GM23338 (cell line): ENCODE data around the gene EGF. TPM values are rescaled to one million over a fixed set of nuclear protein-coding genes. Genes with fewer than 3 reads are reported as not detected.
A peak's percentile ranks its signal among the peaks of the same experiment; 100 is the strongest.

Source experiments
- ATAC-seq: fragments of 200-7000 bp; cut with Tn5 transposase; 3 replicates; pipeline ENCODE4 v1.9.1; 2020
- DNase-seq: peaks from one replicate; pipeline ENCODE4 v3.0.0-alpha.2; 2015; ENCODE audit warnings: low spot score
- H2AFZ ChIP-seq: fragments of 200-600 bp; sonication (generic); 2 replicates; pipeline ENCODE4 v1.8.0; 2016; ENCODE audit warnings: antibody characterized with exemption, mild to moderate bottlenecking, moderate library complexity
- H3F3A ChIP-seq: fragments of 200-600 bp; sonication (generic); replicated peaks from 2 replicates; pipeline ENCODE4 v1.8.0; 2017; ENCODE audit warnings: antibody characterized with exemption, mixed run types, low read depth
- H3K27ac ChIP-seq: fragments of 200-600 bp; sonication (generic); 2 replicates; pipeline ENCODE4 v1.6.1; 2016; ENCODE audit warnings: low read depth
- H3K27me3 ChIP-seq: fragments of 200-600 bp; sonication (generic); 2 replicates; pipeline ENCODE4 v1.8.0; 2016; ENCODE audit warnings: mild to moderate bottlenecking, mixed run types, moderate library complexity; ENCODE audit not compliant: insufficient read depth
- H3K36me3 ChIP-seq: fragments of 200-600 bp; sonication (generic); 2 replicates; pipeline ENCODE4 v1.8.0; 2016; ENCODE audit warnings: mild to moderate bottlenecking; ENCODE audit not compliant: insufficient read depth
- H3K4me1 ChIP-seq: fragments of 200-600 bp; sonication (generic); 2 replicates; pipeline ENCODE4 v1.8.0; 2016; ENCODE audit warnings: mild to moderate bottlenecking, moderate library complexity; ENCODE audit not compliant: insufficient read depth
- H3K4me2 ChIP-seq: fragments of 200-600 bp; sonication (generic); 2 replicates; pipeline ENCODE4 v1.7.1; 2017; ENCODE audit warnings: mixed run types
- H3K4me3 ChIP-seq: fragments of 200-600 bp; sonication (generic); 2 replicates; pipeline ENCODE4 v1.6.1; 2016; ENCODE audit warnings: mixed run types
- H3K79me2 ChIP-seq: fragments of 200-600 bp; sonication (generic); replicated peaks from 2 replicates; pipeline ENCODE4 v1.8.0; 2017; ENCODE audit warnings: mild to moderate bottlenecking; ENCODE audit not compliant: insufficient read depth
- H3K9me2 ChIP-seq: fragments of 200-600 bp; sonication (generic); 2 replicates; pipeline ENCODE4 v1.8.0; 2017; ENCODE audit not compliant: insufficient read depth
- H4K20me1 ChIP-seq: fragments of 200-600 bp; sonication (generic); replicated peaks from 2 replicates; pipeline ENCODE4 v1.8.0; 2017; ENCODE audit warnings: mild to moderate bottlenecking; ENCODE audit not compliant: insufficient read depth
- H3K27ac Mint-ChIP-seq: 2 replicates; pipeline ENCODE4 v1.8.0; 2020; ENCODE audit warnings: inconsistent platforms, mild to moderate bottlenecking, moderate library complexity, mixed read lengths
- H3K27me3 Mint-ChIP-seq: 3 replicates; pipeline ENCODE4 v1.8.0; 2022; ENCODE audit warnings: low read depth, mild to moderate bottlenecking, moderate library complexity, mixed read lengths, inconsistent platforms; ENCODE audit not compliant: insufficient read depth, poor library complexity
- H3K36me3 Mint-ChIP-seq: 3 replicates; pipeline ENCODE4 v1.8.0; 2021; ENCODE audit warnings: low read depth, mild to moderate bottlenecking, inconsistent platforms, moderate library complexity, mixed read lengths
- H3K4me1 Mint-ChIP-seq: 3 replicates; pipeline ENCODE4 v1.8.0; 2020; ENCODE audit warnings: mild to moderate bottlenecking, inconsistent platforms, mixed read lengths
- H3K4me3 Mint-ChIP-seq: 3 replicates; pipeline ENCODE4 v1.8.0; 2021; ENCODE audit warnings: moderate library complexity, mild to moderate bottlenecking, inconsistent platforms, mixed read lengths
- H3K9me3 Mint-ChIP-seq: 3 replicates; pipeline ENCODE4 v1.8.0; 2020; ENCODE audit warnings: moderate library complexity, mild to moderate bottlenecking, inconsistent platforms, mixed read lengths
- CREB1 ChIP-seq: fragments of 250-450 bp; sonication (Bioruptor Pico); IDR thresholded peaks from 2 replicates; pipeline ENCODE4 v1.5.0; 2020; ENCODE audit warnings: low read depth, mild to moderate bottlenecking, moderate library complexity
- EZH2 ChIP-seq: fragments of 200-600 bp; sonication (generic); IDR thresholded peaks from one replicate; pipeline ENCODE4 v1.8.0; 2017; ENCODE audit warnings: antibody characterized with exemption, mild to moderate bottlenecking, low read depth; ENCODE audit not compliant: unreplicated experiment
- EZH2phosphoT487 ChIP-seq: fragments of 200-600 bp; sonication (generic); IDR thresholded peaks from one replicate; pipeline ENCODE4 v1.8.1; 2018; ENCODE audit warnings: antibody characterized with exemption; ENCODE audit not compliant: unreplicated experiment
- JUNB ChIP-seq: IDR thresholded peaks from one replicate; pipeline ENCODE4 v1.6.1; 2016; ENCODE audit warnings: antibody characterized with exemption; ENCODE audit not compliant: unreplicated experiment
- NANOG ChIP-seq: IDR thresholded peaks from 2 replicates; pipeline ENCODE4 v1.6.1; 2016; ENCODE audit warnings: antibody characterized with exemption, borderline replicate concordance
- POLR2AphosphoS5 ChIP-seq: IDR thresholded peaks from 2 replicates; pipeline ENCODE4 v1.6.1; 2016; ENCODE audit warnings: antibody characterized with exemption, low read depth
- STAT1 ChIP-seq: IDR thresholded peaks from one replicate; pipeline ENCODE4 v1.6.1; 2016; ENCODE audit warnings: antibody characterized with exemption; ENCODE audit not compliant: unreplicated experiment
- ZNF114 ChIP-seq: fragments of 250-450 bp; sonication (Bioruptor Pico); IDR thresholded peaks from 2 replicates; pipeline ENCODE4 v1.5.0; 2020; ENCODE audit warnings: mild to moderate bottlenecking, moderate library complexity
- ZNF331 ChIP-seq: fragments of 250-450 bp; sonication (Bioruptor Pico); IDR thresholded peaks from 2 replicates; pipeline ENCODE4 v1.5.0; 2020; ENCODE audit warnings: low read depth, mild to moderate bottlenecking, moderate library complexity
- polyA plus RNA-seq: library from polyadenylated mRNA; unstranded; fragments of >200 nt; fragmentation: Nextera tagmentation; extraction: Ambion mirVana; gene quantifications from 2 replicates; pipeline ENCODE4 v1.2.1, GENCODE V29; 2016
- total RNA-seq: library from RNA; depleted of rRNA; stranded (reverse); fragments of >200 nt; shearing (Covaris generic); gene quantifications from 2 replicates; pipeline ENCODE4 v1.2.3, GENCODE V29; 2014
- TF ChIP-seq, protein P1 (sequence below), 2 experiments: fragments of 200-600 bp in 1 of 2; sonication (generic) in 1 of 2; conservative IDR thresholded peaks; 2 replicates each; pipeline versions ENCODE4 v1.5.1 to v1.6.1; 2016 to 2017; ENCODE audit warnings: antibody characterized with exemption in 2 of 2, low read depth in 2 of 2, mild to moderate bottlenecking in 2 of 2, moderate library complexity in 1 of 2
- TF ChIP-seq, protein P2 (sequence below): fragments of 250-450 bp; sonication (Bioruptor Pico); IDR thresholded peaks from 2 replicates; pipeline ENCODE4 v1.5.0; 2020; ENCODE audit warnings: mild to moderate bottlenecking, moderate library complexity
- TF ChIP-seq, protein P3 (sequence below): IDR thresholded peaks from 2 replicates; pipeline ENCODE4 v1.6.1; 2016; ENCODE audit warnings: antibody characterized with exemption
- TF ChIP-seq, protein P4 (sequence below): IDR thresholded peaks from one replicate; pipeline ENCODE4 v1.6.1; 2018; ENCODE audit warnings: antibody characterized with exemption; ENCODE audit not compliant: unreplicated experiment

Gene EGF
- total and polyA plus RNA-seq, 2 experiments from 2014 or later, result 1.4 to 3.0 TPM

DNA sequence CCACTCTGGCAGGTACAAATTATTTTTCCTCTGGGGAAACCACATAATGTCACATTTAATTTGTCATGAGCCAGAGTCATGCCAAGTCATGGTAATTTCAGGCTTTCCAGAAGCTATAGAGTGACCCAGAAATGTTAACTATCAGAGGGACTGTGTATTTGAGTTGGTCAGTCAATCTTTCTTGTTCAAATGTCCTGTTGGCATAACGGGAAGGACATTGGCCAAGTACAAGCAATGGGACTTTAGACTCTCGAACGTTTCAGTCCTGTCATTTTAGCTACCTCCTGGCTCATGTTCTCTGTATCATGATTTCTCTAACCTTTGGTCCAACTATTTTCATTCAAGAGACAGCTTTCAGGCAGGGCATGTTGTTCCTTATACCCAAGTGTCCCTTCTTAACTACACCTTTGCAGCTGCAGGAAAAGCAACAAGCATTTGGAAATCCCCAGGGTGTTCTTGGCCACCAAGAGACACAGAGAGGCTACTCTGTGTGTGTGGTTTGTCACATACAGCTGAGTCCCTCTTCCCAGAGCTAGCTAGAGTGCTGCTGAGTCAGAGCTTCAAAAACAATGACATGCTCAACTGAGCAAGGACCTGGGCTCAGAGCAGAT lies 142.6 kb downstream of the EGF start:
- peaks cover 5% of the 10 kb centered on the region; the same call in 1 of the 2 replicates for H4K20me1 ChIP-seq
- peaks cover 21% of the 10 kb centered on the region for H3K36me3 Mint-ChIP-seq
- no peaks in the 10 kb centered on the region for H3K9me2 ChIP-seq
- H3K4me1 Mint-ChIP-seq, result peaks cover 5% of the 10 kb centered on the region; the same call in 2 of the 3 replicates
- H3K9me3 Mint-ChIP-seq, result no peaks in the 10 kb centered on the region
- DNase-seq, result no peak
- H2AFZ ChIP-seq, result no peak overlapping the region
- no peaks in the 10 kb centered on the region for H3F3A ChIP-seq
- no peak overlapping the region; the same call in 1 of the 2 replicates for H3K27ac ChIP-seq
- no peak overlapping the region for H3K4me2 ChIP-seq
- no peaks in the 10 kb centered on the region for H3K27me3 ChIP-seq
- H3K4me3 Mint-ChIP-seq, result no peak overlapping the region
- H3K36me3 ChIP-seq, result peaks cover 22% of the 10 kb centered on the region
- H3K27me3 Mint-ChIP-seq, result no peaks in the 10 kb centered on the region
- H3K4me1 ChIP-seq, result no peaks in the 10 kb centered on the region
- H3K4me3 ChIP-seq, result no peak overlapping the region
- no peaks in the 10 kb centered on the region; the same call in 1 of the 2 replicates for H3K79me2 ChIP-seq
- ATAC-seq, result peak; percentile 45; the same call in 2 of the 3 replicates
- peak overlapping the region; percentile 86 for H3K27ac Mint-ChIP-seq
- TF ChIP-seq, protein P1, sequence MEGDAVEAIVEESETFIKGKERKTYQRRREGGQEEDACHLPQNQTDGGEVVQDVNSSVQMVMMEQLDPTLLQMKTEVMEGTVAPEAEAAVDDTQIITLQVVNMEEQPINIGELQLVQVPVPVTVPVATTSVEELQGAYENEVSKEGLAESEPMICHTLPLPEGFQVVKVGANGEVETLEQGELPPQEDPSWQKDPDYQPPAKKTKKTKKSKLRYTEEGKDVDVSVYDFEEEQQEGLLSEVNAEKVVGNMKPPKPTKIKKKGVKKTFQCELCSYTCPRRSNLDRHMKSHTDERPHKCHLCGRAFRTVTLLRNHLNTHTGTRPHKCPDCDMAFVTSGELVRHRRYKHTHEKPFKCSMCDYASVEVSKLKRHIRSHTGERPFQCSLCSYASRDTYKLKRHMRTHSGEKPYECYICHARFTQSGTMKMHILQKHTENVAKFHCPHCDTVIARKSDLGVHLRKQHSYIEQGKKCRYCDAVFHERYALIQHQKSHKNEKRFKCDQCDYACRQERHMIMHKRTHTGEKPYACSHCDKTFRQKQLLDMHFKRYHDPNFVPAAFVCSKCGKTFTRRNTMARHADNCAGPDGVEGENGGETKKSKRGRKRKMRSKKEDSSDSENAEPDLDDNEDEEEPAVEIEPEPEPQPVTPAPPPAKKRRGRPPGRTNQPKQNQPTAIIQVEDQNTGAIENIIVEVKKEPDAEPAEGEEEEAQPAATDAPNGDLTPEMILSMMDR (conservative IDR thresholded peaks at IDR 0.05; ENCODE audit: low read depth in 2 of 2), result no peak
- no peak for TF ChIP-seq NANOG
- TF ChIP-seq, protein P2, sequence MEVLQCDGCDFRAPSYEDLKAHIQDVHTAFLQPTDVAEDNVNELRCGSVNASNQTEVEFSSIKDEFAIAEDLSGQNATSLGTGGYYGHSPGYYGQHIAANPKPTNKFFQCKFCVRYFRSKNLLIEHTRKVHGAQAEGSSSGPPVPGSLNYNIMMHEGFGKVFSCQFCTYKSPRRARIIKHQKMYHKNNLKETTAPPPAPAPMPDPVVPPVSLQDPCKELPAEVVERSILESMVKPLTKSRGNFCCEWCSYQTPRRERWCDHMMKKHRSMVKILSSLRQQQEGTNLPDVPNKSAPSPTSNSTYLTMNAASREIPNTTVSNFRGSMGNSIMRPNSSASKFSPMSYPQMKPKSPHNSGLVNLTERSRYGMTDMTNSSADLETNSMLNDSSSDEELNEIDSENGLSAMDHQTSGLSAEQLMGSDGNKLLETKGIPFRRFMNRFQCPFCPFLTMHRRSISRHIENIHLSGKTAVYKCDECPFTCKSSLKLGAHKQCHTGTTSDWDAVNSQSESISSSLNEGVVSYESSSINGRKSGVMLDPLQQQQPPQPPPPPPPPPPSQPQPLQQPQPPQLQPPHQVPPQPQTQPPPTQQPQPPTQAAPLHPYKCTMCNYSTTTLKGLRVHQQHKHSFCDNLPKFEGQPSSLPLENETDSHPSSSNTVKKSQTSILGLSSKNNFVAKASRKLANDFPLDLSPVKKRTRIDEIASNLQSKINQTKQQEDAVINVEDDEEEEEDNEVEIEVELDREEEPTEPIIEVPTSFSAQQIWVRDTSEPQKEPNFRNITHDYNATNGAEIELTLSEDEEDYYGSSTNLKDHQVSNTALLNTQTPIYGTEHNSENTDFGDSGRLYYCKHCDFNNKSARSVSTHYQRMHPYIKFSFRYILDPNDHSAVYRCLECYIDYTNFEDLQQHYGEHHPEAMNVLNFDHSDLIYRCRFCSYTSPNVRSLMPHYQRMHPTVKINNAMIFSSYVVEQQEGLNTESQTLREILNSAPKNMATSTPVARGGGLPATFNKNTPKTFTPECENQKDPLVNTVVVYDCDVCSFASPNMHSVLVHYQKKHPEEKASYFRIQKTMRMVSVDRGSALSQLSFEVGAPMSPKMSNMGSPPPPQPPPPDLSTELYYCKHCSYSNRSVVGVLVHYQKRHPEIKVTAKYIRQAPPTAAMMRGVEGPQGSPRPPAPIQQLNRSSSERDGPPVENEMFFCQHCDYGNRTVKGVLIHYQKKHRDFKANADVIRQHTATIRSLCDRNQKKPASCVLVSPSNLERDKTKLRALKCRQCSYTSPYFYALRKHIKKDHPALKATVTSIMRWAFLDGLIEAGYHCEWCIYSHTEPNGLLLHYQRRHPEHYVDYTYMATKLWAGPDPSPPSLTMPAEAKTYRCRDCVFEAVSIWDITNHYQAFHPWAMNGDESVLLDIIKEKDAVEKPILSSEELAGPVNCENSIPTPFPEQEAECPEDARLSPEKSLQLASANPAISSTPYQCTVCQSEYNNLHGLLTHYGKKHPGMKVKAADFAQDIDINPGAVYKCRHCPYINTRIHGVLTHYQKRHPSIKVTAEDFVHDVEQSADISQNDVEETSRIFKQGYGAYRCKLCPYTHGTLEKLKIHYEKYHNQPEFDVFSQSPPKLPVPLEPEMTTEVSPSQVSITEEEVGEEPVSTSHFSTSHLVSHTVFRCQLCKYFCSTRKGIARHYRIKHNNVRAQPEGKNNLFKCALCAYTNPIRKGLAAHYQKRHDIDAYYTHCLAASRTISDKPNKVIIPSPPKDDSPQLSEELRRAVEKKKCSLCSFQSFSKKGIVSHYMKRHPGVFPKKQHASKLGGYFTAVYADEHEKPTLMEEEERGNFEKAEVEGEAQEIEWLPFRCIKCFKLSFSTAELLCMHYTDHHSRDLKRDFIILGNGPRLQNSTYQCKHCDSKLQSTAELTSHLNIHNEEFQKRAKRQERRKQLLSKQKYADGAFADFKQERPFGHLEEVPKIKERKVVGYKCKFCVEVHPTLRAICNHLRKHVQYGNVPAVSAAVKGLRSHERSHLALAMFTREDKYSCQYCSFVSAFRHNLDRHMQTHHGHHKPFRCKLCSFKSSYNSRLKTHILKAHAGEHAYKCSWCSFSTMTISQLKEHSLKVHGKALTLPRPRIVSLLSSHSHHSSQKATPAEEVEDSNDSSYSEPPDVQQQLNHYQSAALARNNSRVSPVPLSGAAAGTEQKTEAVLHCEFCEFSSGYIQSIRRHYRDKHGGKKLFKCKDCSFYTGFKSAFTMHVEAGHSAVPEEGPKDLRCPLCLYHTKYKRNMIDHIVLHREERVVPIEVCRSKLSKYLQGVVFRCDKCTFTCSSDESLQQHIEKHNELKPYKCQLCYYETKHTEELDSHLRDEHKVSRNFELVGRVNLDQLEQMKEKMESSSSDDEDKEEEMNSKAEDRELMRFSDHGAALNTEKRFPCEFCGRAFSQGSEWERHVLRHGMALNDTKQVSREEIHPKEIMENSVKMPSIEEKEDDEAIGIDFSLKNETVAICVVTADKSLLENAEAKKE, result no peak
- no peak for TF ChIP-seq EZH2
- TF ChIP-seq STAT1, result no peak
- TF ChIP-seq ZNF331, result no peak
- TF ChIP-seq, protein P3, sequence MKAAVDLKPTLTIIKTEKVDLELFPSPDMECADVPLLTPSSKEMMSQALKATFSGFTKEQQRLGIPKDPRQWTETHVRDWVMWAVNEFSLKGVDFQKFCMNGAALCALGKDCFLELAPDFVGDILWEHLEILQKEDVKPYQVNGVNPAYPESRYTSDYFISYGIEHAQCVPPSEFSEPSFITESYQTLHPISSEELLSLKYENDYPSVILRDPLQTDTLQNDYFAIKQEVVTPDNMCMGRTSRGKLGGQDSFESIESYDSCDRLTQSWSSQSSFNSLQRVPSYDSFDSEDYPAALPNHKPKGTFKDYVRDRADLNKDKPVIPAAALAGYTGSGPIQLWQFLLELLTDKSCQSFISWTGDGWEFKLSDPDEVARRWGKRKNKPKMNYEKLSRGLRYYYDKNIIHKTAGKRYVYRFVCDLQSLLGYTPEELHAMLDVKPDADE, result no peak
- no peak for TF ChIP-seq ZNF114 (CRISPR knock-in tag)
- TF ChIP-seq POLR2AphosphoS5, result no peak
- TF ChIP-seq, protein P4, sequence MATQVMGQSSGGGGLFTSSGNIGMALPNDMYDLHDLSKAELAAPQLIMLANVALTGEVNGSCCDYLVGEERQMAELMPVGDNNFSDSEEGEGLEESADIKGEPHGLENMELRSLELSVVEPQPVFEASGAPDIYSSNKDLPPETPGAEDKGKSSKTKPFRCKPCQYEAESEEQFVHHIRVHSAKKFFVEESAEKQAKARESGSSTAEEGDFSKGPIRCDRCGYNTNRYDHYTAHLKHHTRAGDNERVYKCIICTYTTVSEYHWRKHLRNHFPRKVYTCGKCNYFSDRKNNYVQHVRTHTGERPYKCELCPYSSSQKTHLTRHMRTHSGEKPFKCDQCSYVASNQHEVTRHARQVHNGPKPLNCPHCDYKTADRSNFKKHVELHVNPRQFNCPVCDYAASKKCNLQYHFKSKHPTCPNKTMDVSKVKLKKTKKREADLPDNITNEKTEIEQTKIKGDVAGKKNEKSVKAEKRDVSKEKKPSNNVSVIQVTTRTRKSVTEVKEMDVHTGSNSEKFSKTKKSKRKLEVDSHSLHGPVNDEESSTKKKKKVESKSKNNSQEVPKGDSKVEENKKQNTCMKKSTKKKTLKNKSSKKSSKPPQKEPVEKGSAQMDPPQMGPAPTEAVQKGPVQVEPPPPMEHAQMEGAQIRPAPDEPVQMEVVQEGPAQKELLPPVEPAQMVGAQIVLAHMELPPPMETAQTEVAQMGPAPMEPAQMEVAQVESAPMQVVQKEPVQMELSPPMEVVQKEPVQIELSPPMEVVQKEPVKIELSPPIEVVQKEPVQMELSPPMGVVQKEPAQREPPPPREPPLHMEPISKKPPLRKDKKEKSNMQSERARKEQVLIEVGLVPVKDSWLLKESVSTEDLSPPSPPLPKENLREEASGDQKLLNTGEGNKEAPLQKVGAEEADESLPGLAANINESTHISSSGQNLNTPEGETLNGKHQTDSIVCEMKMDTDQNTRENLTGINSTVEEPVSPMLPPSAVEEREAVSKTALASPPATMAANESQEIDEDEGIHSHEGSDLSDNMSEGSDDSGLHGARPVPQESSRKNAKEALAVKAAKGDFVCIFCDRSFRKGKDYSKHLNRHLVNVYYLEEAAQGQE, result no peak
- TF ChIP-seq EZH2phosphoT487, result no peak
- no peak for TF ChIP-seq CREB1 (CRISPR knock-in tag)
- TF ChIP-seq JUNB, result no peak
